Hematopoietic multipotent progenitor cell (in vitro differentiated cells): ENCODE data around the gene YWHAH. TPM values are rescaled to one million over a fixed set of nuclear protein-coding genes. Genes with fewer than 3 reads are reported as not detected.
"Not testable (repeated sequence)": the region's sequence is repeated elsewhere in the genome, so short reads cannot be mapped to it uniquely, and the experiment has no call there.

Experiments used
- DNase-seq, 3 donors: peaks; one replicate each; pipeline ENCODE4 v3.0.0-alpha.2; 2011 to 2015; ENCODE audit warnings: low read depth in 2 of 3, low spot score in 2 of 3
- small RNA-seq: library from RNA; depleted of rRNA; stranded (forward); fragments of <200 nt; gene quantifications from one replicate; pipeline ENCODE3, GENCODE V24; 2012
- total RNA-seq: library from RNA; depleted of rRNA; stranded (reverse); fragments of >200 nt; gene quantifications from one replicate; pipeline ENCODE4 v1.2.3, GENCODE V29; 2012

Gene YWHAH
- total RNA-seq, 1 donor, result 94.8 TPM

DNA sequence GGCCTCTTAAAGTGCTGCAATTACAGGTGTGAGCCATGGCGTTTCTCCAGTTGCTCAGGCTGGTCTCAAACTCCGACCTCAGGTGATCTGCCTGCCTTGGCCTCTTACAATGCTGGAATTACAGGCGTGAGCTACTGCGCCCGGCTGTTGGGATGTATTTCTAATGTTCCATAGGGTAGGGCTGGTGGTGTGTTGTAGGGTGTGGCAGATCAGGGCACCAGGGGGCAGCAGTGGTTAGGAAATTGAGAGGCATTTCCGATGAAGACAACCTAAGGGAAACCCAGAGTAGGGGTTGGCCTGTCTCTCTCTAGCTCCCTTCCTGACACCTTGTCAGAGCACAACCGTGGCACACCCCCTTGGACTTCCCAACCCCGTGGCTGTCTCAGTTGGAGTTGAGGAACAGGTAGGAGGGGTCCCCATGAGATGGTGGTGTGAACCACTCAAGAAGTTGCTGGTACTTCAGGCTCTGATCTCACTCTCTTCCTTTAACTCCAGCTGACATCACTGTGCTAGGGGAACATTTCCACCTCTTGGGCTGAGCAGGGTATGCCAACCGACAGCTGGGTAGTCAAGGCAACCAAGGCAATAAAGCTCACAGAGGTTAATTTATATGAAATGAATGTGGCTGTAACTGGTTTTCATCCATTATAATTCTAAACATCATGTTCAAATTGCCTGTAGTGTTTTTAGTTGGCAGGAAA, 33.0 kb downstream of the YWHAH start:
- peak; percentile 39 to 78 (median 61) for DNase-seq

DNA sequence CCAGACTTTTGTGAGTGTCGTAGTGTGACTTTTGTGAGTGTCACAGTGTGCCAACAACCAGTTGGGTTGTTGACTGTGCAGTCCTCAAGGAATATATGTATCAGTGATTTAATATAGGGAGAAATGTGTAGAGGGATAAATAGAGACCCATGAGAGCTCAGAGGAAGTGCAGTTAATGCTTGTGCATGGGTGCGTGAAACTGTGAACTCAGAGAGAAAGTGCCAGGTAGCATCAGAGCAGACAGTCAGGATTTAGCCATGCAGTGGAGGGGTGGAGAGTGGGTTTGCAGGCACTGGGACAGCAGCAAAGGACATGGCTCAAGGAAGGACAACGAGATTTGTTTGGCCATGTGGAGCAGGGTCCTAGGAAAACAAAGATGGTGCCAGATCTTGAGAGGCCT, 33.6 kb downstream of the YWHAH start:
- no peak for DNase-seq

DNA sequence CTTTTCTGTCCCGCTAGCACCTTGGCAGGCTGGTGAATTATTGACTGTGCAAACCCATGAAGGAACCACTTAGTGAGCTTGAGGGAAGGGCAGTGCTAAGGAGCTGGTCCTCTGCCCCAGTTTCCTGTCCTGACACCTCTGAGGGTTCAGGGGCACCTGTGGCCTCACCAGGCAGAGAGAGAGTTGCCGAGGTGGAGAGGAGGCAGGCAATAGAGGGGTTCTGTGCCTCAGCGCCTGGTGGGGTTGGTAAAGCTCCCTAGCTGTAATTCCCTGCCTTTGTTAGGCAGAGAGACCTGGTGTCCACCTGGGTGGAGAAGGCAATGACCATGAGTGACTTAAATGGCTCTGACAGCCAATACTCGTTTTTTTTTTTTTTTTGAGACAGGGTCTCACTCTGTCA, 36.3 kb downstream of the YWHAH start:
- DNase-seq, result no peak

DNA sequence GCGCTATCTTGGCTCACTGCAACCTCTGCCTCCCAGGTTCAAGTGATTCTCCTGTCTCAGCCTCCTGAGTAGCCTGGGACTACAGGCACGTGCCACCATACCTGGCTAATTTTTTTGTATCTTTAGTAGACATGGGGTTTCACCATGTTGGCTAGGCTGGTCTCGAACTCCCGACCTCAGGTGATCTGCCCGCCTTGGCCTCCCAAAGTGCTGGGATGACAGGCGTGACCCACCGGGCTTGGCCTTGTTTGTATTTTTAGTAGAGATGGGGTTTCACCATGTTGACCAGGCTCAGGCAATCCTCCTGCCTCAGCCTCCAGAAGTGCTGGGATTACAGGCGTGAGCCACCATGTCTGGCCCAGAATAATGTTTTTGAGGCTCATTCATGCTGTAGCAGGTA, 37.6 kb downstream of the YWHAH start:
- DNase-seq, result not testable (repeated sequence)

DNA sequence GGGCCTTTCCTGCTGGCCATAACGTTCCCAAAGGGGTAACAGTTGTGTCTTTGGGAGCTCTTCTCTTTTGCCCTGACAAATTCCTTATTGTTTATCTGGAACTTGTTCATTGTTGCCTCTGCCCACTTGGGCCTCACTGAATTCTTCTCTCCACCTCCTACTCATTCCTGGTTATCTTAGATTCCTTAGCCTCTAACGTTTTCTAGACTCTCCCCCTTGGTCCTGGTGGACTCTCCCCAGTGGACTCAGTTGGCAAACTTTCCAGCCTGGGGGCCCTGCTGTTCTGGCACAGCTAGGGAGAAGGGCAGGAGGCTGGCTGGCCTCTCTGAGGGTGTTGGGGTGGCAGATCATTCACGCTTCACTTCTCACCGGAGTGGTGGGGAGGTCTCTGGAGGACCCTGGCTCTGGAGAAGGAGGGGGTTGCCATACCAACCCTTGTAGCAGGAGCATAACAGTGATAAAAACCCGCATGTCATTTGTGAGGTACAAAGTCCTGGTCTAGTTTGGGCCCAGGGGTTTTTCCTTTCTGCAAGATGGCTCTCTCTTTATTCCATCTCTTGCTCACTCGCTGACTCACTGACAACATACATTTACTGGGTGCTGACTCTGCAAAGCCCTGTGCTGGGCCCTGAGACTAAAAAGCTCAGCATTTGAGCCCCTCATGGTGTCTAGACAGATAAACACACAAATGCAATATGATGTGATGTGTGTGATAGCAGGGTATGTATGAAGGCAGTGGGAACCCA, 39.7 kb downstream of the YWHAH start:
- no peak for DNase-seq

DNA sequence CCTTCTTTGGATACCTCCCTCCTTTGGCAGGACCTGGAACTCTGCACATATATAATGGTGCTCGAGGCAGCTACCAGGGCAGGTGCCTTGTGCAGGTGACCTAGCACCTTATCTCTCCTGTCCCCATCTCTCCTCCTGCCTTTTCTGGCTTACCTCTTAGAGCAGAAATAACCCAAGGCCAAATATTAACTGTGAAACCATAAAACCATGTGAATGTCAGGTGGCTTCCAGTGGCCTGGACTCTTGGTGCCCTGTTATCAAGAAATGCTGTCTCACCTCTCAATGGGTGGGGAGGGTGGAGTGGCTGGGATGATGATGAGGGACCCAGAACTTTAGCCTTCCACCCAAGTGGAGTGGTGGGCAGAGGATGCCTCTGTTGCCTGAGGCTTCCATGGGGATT, 42.9 kb downstream of the YWHAH start:
- no peak for DNase-seq

DNA sequence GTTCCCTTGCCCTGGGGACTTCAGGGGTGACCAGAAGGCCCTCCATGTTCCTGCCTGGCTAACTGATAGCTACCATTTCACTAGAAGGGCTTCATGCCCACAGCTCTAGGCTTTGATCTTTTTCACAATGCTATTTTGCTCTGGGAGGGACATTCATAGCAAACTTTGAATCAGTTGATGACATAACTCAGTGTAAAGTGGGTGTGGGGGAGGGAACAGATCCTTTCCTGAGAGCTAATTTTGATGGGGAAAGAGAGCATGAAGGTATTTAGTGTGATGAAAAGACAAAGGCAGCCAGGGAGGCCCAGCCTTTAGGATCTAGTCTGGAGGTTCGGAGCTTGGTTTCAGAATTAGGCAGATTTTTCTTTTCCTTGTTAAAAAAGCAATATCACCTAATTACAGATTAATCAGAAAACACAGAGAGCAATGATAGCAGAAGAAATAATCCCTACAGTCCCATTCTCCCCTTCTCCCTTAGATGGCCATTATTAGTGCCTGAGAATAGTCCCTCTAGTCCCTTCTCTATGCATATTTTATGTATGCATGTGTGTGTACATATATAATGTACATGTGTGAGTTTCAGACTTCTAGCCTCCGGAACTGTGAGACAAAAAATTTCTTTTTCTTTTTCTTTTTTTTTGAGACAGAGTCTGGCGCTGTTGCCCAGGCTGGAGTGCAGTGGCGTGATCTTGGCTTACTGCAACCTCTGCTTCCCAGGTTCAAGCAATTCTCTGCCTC, 46.9 kb downstream of the YWHAH start:
- no peak for DNase-seq

DNA sequence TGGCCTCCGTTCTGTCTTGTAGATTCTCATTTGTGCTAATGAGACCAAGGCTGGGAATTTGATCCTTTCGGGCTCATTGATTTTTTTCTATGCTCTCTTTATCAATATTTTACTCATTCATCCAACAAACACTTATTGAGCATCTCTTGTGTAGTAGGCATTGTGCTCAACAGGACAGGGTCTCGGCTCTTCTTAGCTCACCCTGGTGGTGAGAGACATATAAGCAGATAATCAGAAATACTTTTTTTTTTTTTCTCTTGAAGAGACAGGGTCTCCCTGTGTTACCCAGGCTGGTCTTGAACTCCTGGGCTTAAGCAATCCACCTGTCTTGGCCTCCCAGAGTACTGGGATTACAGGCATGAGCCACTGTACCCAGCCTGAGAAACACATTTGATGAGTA, 50.7 kb downstream of the YWHAH start:
- DNase-seq, result no peak

DNA sequence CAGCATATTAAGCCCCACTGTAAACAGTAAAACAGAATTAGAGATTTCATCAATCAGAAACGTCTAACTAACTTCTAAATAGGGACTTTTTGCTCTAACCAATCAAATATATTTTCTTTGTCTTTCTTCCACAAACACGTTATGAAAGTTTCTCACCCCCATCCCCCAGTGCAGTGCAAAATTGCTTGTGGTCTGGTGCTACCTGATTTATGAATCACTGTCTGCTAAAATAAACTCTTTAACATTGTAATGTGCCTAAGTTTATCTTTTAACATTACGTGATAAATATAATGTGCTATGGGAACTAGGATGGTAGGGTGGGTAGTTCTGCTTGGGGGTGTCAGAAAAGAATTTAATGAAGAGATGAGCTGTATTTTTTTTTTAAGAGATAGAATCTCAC, 51.5 kb downstream of the YWHAH start:
- no peak for DNase-seq

DNA sequence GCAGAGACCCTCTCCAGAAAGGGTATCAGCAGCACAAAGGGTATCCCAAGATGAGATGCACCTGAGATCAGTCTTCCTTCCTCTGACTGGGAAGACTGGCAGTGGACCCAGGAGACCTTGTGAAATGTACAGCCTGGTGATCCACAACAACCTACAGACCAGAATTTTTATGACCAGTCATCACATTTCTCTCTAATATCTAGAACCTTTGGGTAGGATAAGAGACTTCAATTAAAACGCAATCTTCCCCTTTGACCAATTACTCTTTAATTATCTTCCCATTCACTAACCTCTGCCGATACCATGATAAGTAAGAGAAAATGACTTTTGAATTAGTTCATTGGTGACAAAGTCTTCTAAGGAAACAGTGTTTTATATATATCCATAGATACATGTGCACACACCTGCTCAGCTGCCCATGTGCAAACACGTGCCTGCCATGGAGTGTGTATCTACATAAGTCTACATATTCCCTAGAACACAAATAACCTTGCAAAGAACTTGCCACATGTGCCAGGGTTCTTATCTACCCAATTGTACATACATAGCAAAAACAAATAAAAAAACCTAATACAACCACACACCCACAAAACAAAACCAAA, 54.5 kb downstream of the YWHAH start:
- DNase-seq, result no peak

DNA sequence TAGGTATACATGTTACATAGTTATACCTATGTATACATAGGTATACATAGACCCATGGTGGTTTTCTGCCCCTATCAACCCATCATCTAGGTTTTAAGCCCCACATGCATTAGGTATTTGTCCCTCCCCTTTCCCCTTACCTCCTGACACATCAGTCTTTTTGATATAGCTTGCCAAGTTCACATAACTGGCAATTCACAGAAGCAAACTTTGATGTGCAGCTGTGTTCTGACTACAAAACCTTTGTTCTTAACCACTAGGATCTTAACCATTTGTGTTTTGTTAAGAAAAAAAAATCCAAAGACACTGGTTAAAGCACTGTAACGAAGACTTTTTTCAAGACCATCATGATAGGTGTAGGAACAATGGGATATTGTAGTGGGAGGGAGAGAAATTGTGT, 55.8 kb downstream of the YWHAH start:
- DNase-seq, result no peak

DNA sequence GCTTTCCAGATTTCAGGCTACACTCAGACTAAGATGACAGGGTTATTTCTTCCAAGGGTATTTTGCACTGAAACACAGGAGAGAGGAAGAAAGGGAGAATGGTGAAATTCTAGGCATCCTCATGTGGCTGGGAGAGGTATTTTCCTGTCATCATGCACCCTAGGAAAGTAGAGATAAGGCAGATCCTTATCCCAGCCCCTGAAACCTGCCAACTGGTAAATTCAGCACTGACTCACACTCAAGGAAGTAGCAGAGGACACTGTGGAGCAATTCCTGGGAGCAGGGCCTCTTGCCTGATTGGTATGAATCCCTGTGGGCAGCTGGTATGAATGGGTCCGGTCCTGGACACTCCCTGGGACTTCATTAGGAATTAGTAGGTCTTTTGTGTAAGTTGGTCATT, 61.1 kb downstream of the YWHAH start:
- no peak for DNase-seq

Small RNAs within 50 kb of the gene (small RNA-seq; reads per million reads assigned to genes)
- gene RN7SL305P, result not detected

Other genes with a start within 250 kb of the YWHAH start
- gene PRR14L, start 194.4 kb upstream of the YWHAH start, total RNA-seq, result 18.3 TPM
- gene DEPDC5, start 190.5 kb upstream of the YWHAH start, total RNA-seq, result 19.7 TPM
- not detected for gene SLC5A1, start 98.7 kb downstream of the YWHAH start, total RNA-seq
- gene C22orf42, start 214.8 kb downstream of the YWHAH start, total RNA-seq, result not detected